HepG2 (cell line): ENCODE data around the gene GABRB3.

ENCODE experiments used
- POLR2AphosphoS5 ChIP-seq: IDR thresholded peaks from 2 replicates; pipeline ENCODE4 v1.6.1; 2012; ENCODE audit warnings: low read depth, low read length
- U2AF2 ChIP-seq: fragments of 200-400 bp; formaldehyde crosslinking; IDR thresholded peaks from 2 replicates; pipeline ENCODE4 v1.6.1; 2017; ENCODE audit warnings: low read depth, mild to moderate bottlenecking, low read length
- TF ChIP-seq, protein P1 (sequence below): sonication (generic); formaldehyde crosslinking; IDR thresholded peaks from 2 replicates; pipeline ENCODE4 v1.4.0; 2020; ENCODE audit warnings: missing genetic modification reagents
- TF ChIP-seq, protein P2 (sequence below): sonication (generic); formaldehyde crosslinking; IDR thresholded peaks from 2 replicates; pipeline ENCODE4 v1.5.0; 2020; ENCODE audit warnings: mild to moderate bottlenecking, missing genetic modification reagents, moderate library complexity

DNA sequence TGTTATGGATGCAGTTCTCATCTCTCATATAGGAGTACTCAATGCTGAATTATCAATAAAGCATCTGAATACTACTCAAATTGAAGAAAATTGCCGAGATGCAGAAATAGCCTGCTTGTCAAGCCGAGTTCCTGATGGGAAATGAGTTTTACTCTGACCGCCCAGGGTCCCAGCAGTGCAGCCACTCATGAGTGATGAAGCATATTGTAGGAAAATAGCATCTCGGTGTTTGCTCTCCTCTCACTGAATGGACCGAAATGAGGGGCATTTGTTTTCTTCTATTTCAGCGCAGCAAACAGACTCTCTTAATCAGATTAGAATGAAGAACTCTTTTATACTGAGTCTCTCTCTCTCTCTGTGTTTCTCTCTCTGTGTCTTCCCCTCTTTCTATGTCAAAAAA, 190.0 kb downstream of the GABRB3 start:
- TF ChIP-seq, protein P1, sequence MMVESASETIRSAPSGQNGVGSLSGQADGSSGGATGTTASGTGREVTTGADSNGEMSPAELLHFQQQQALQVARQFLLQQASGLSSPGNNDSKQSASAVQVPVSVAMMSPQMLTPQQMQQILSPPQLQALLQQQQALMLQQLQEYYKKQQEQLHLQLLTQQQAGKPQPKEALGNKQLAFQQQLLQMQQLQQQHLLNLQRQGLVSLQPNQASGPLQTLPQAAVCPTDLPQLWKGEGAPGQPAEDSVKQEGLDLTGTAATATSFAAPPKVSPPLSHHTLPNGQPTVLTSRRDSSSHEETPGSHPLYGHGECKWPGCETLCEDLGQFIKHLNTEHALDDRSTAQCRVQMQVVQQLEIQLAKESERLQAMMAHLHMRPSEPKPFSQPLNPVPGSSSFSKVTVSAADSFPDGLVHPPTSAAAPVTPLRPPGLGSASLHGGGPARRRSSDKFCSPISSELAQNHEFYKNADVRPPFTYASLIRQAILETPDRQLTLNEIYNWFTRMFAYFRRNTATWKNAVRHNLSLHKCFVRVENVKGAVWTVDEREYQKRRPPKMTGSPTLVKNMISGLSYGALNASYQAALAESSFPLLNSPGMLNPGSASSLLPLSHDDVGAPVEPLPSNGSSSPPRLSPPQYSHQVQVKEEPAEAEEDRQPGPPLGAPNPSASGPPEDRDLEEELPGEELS, result no peak
- no peak for TF ChIP-seq POLR2AphosphoS5
- no peak for TF ChIP-seq U2AF2
- TF ChIP-seq, protein P2, sequence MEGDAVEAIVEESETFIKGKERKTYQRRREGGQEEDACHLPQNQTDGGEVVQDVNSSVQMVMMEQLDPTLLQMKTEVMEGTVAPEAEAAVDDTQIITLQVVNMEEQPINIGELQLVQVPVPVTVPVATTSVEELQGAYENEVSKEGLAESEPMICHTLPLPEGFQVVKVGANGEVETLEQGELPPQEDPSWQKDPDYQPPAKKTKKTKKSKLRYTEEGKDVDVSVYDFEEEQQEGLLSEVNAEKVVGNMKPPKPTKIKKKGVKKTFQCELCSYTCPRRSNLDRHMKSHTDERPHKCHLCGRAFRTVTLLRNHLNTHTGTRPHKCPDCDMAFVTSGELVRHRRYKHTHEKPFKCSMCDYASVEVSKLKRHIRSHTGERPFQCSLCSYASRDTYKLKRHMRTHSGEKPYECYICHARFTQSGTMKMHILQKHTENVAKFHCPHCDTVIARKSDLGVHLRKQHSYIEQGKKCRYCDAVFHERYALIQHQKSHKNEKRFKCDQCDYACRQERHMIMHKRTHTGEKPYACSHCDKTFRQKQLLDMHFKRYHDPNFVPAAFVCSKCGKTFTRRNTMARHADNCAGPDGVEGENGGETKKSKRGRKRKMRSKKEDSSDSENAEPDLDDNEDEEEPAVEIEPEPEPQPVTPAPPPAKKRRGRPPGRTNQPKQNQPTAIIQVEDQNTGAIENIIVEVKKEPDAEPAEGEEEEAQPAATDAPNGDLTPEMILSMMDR (CRISPR knock-in tag), result no peak
